Activated T-cell treated with anti-CD3 and anti-CD28 coated beads, Interleukin-2, amount 50 U/mL, for 48 hours (primary cell): Measurements from ENCODE around the gene SLC34A1.
"Not testable (repeated sequence)": the region's sequence is repeated elsewhere in the genome, so short reads cannot be mapped to it uniquely, and the experiment has no call there.

Experiments used
- DNase-seq, 2 experiments: peaks; one replicate each; pipeline ENCODE4 v3.0.0-alpha.2; 2020

SLC34A1 gene

GRCh38 chr5:177368869-177369644, 15.2 kb upstream of the SLC34A1 start:
- peak in 1 of 2 experiments; percentile 56 for DNase-seq

- no peak for DNase-seq
Measured at GRCh38 chr5:177369645-177370440, 14.4 kb upstream of the SLC34A1 start.

- DNase-seq, result peak; percentile 54 to 61
Measured at GRCh38 chr5:177370488-177371119, 13.6 kb upstream of the SLC34A1 start.

- DNase-seq, result no peak
Measured at GRCh38 chr5:177371120-177372033, 12.9 kb upstream of the SLC34A1 start.

- DNase-seq, result no peak
Measured at GRCh38 chr5:177372034-177372896, 12.0 kb upstream of the SLC34A1 start.

GRCh38 chr5:177372910-177373309, 11.3 kb upstream of the SLC34A1 start:
- no peak for DNase-seq

- no peak for DNase-seq
Measured at GRCh38 chr5:177373806-177374205, 10.4 kb upstream of the SLC34A1 start.

GRCh38 chr5:177374211-177374610, 10.0 kb upstream of the SLC34A1 start:
- DNase-seq, result no peak

GRCh38 chr5:177375516-177375915, 8.7 kb upstream of the SLC34A1 start:
- DNase-seq, result not testable (repeated sequence)

- DNase-seq, result no peak
Measured at GRCh38 chr5:177376107-177376506, 8.1 kb upstream of the SLC34A1 start.

- DNase-seq, result no peak
Measured at GRCh38 chr5:177377851-177378776, 6.1 kb upstream of the SLC34A1 start.

- DNase-seq, result peak in 1 of 2 experiments; percentile 45
Measured at GRCh38 chr5:177378884-177379883, 5.0 kb upstream of the SLC34A1 start.

- no peak for DNase-seq
Measured at GRCh38 chr5:177380805-177381126, 3.5 kb upstream of the SLC34A1 start.

GRCh38 chr5:177382423-177383029, 1.7 kb upstream of the SLC34A1 start:
- no peak for DNase-seq

GRCh38 chr5:177383181-177383580, 1.1 kb upstream of the SLC34A1 start:
- no peak for DNase-seq

GRCh38 chr5:177385720-177386119, 1.5 kb downstream of the SLC34A1 start:
- DNase-seq, result no peak

GRCh38 chr5:177386542-177386941, 2.3 kb downstream of the SLC34A1 start:
- no peak for DNase-seq

GRCh38 chr5:177387405-177387804, 3.2 kb downstream of the SLC34A1 start:
- no peak for DNase-seq
